SJSA1 (cell line): ENCODE measurements around the gene OR51B2. TPM values are rescaled to one million over a fixed set of nuclear protein-coding genes. Genes with fewer than 3 reads are reported as not detected.

Experiments
- DNase-seq, 2 experiments: peaks; one replicate each; pipeline ENCODE4 v3.0.0-alpha.2; 2015 to 2020; ENCODE audit warnings: low spot score in 2 of 2, low read depth in 1 of 2
- H3K27ac ChIP-seq: fragments of 250-450 bp; sonication (Bioruptor Pico); 2 replicates; pipeline ENCODE4 v1.5.1; 2020; ENCODE audit warnings: mild to moderate bottlenecking, moderate library complexity
- H3K27me3 ChIP-seq: fragments of 250-450 bp; sonication (Bioruptor Pico); replicated peaks from 2 replicates; pipeline ENCODE4 v1.5.1; 2020; ENCODE audit warnings: mild to moderate bottlenecking, moderate library complexity
- H3K36me3 ChIP-seq: fragments of 250-450 bp; sonication (Bioruptor Pico); 2 replicates; pipeline ENCODE4 v1.5.1; 2020; ENCODE audit warnings: mild to moderate bottlenecking
- H3K4me1 ChIP-seq: fragments of 250-450 bp; sonication (Bioruptor Pico); replicated peaks from 2 replicates; pipeline ENCODE4 v1.6.1; 2021; ENCODE audit warnings: mild to moderate bottlenecking
- H3K4me3 ChIP-seq: fragments of 250-450 bp; sonication (Bioruptor Pico); 2 replicates; pipeline ENCODE4 v1.5.1; 2020; ENCODE audit warnings: mild to moderate bottlenecking
- H3K9me3 ChIP-seq: fragments of 250-450 bp; sonication (Bioruptor Pico); replicated peaks from 2 replicates; pipeline ENCODE4 v1.5.1; 2020; ENCODE audit warnings: mild to moderate bottlenecking
- total RNA-seq: library from RNA; depleted of rRNA; stranded (reverse); fragments of >200 nt; shearing (Covaris generic); gene quantifications from 2 replicates; pipeline ENCODE4 v1.2.3, GENCODE V29; 2014; rRNA removed

OR51B2 gene
- total RNA-seq, 1 experiment from 2014 or later: not detected

GRCh38 chr11:5283882-5284281 is 40.2 kb downstream of the OR51B2 start:
- H3K27me3 ChIP-seq: no peaks in the 10 kb centered on the region
- H3K27ac ChIP-seq: no peak overlapping the region
- no peak overlapping the region for H3K4me3 ChIP-seq
- H3K4me1 ChIP-seq: peaks cover 22% of the 10 kb centered on the region
- no peaks in the 10 kb centered on the region for H3K9me3 ChIP-seq
- no peaks in the 10 kb centered on the region for H3K36me3 ChIP-seq
- DNase-seq: no peak

GRCh38 chr11:5283086-5283485 is 41.0 kb downstream of the OR51B2 start:
- Histone ChIP-seq H3K27ac (no peak overlapping the region), H3K36me3 (no peaks in the 10 kb centered on the region), H3K4me3 (no peak overlapping the region), H3K9me3 (no peaks in the 10 kb centered on the region), H3K27me3 (no peaks in the 10 kb centered on the region), H3K4me1 (peaks cover 15% of the 10 kb centered on the region)
- DNase-seq: no peak

- H3K36me3 ChIP-seq: no peaks in the 10 kb centered on the region
- H3K4me1 ChIP-seq: peaks cover 15% of the 10 kb centered on the region
- H3K27me3 ChIP-seq: no peaks in the 10 kb centered on the region
- H3K27ac ChIP-seq: no peak overlapping the region
- no peaks in the 10 kb centered on the region for H3K9me3 ChIP-seq
- H3K4me3 ChIP-seq: no peak overlapping the region
- no peak for DNase-seq
Measured at GRCh38 chr11:5282628-5283027, 41.5 kb downstream of the OR51B2 start.

- no peaks in the 10 kb centered on the region for H3K36me3 ChIP-seq
- no peak for DNase-seq
- H3K9me3 ChIP-seq: no peaks in the 10 kb centered on the region
- peaks cover 15% of the 10 kb centered on the region for H3K4me1 ChIP-seq
- H3K4me3 ChIP-seq: no peak overlapping the region
- no peaks in the 10 kb centered on the region for H3K27me3 ChIP-seq
- H3K27ac ChIP-seq: no peak overlapping the region
Measured at GRCh38 chr11:5281596-5281995, 42.5 kb downstream of the OR51B2 start.

GRCh38 chr11:5280582-5281102 is 43.5 kb downstream of the OR51B2 start:
- no peaks in the 10 kb centered on the region for H3K9me3 ChIP-seq
- peak; percentile 93 to 97 for DNase-seq
- H3K27ac ChIP-seq: no peak overlapping the region

GRCh38 chr11:5279471-5280090 is 44.5 kb downstream of the OR51B2 start:
- Histone ChIP-seq H3K27ac (no peak overlapping the region), H3K27me3 (no peaks in the 10 kb centered on the region), H3K4me1 (peaks cover 15% of the 10 kb centered on the region), H3K4me3 (no peak overlapping the region), H3K9me3 (no peaks in the 10 kb centered on the region), H3K36me3 (no peaks in the 10 kb centered on the region)
- no peak for DNase-seq

More at GRCh38 chr11:5280582-5281102, 43.5 kb downstream of the OR51B2 start:
- Histone ChIP-seq H3K4me1 (peaks cover 15% of the 10 kb centered on the region), H3K27me3 (no peaks in the 10 kb centered on the region), H3K4me3 (no peak overlapping the region), H3K36me3 (no peaks in the 10 kb centered on the region)

GRCh38 chr11:5277807-5278382 is 46.2 kb downstream of the OR51B2 start:
- H3K4me3 ChIP-seq: no peak overlapping the region
- peaks cover 20% of the 10 kb centered on the region for H3K4me1 ChIP-seq
- no peaks in the 10 kb centered on the region for H3K36me3 ChIP-seq
- DNase-seq: no peak
- 0 out of 2 replicates have a peak, but pooled peaks cover 3% of the 10 kb centered on the region for H3K9me3 ChIP-seq
- no peaks in the 10 kb centered on the region for H3K27me3 ChIP-seq
- no peak overlapping the region for H3K27ac ChIP-seq

GRCh38 chr11:5276697-5277096 is 47.4 kb downstream of the OR51B2 start:
- peaks cover 20% of the 10 kb centered on the region for H3K4me1 ChIP-seq
- DNase-seq: no peak
- H3K27ac ChIP-seq: no peak overlapping the region
- H3K9me3 ChIP-seq: 0 out of 2 replicates have a peak, but pooled peaks cover 4% of the 10 kb centered on the region
- H3K4me3 ChIP-seq: no peak overlapping the region
- no peaks in the 10 kb centered on the region for H3K27me3 ChIP-seq
- H3K36me3 ChIP-seq: no peaks in the 10 kb centered on the region

GRCh38 chr11:5275369-5276110 is 48.6 kb downstream of the OR51B2 start:
- Histone ChIP-seq H3K4me3 (no peak overlapping the region), H3K9me3 (0 out of 2 replicates have a peak, but pooled peaks cover 4% of the 10 kb centered on the region), H3K27ac (no peak overlapping the region), H3K4me1 (peaks cover 15% of the 10 kb centered on the region), H3K27me3 (no peaks in the 10 kb centered on the region), H3K36me3 (no peaks in the 10 kb centered on the region)
- no peak for DNase-seq

GRCh38 chr11:5274395-5274794 is 49.7 kb downstream of the OR51B2 start:
- Histone ChIP-seq H3K4me1 (peaks cover 7% of the 10 kb centered on the region), H3K27me3 (no peaks in the 10 kb centered on the region), H3K36me3 (no peaks in the 10 kb centered on the region), H3K9me3 (0 out of 2 replicates have a peak, but pooled peaks cover 4% of the 10 kb centered on the region), H3K4me3 (no peak overlapping the region), H3K27ac (0 out of 2 replicates have a peak overlapping the region, but pooled peaks have one; percentile 3)
- DNase-seq: no peak

Other genes with a start within 250 kb of the OR51B2 start
- not detected in 2 replicates for gene OR52A5, start 185.9 kb downstream of the OR51B2 start, total RNA-seq
- gene OR52A1, start 169.5 kb downstream of the OR51B2 start, total RNA-seq: under 0.01 TPM in 1 of 2 replicates, not detected in the other
- not detected in 2 replicates for gene OR51V1, start 123.6 kb downstream of the OR51B2 start, total RNA-seq
- not detected in 2 replicates for gene HBB, start 97.2 kb downstream of the OR51B2 start, total RNA-seq
- gene HBD, start 89.8 kb downstream of the OR51B2 start, total RNA-seq: not detected in 2 replicates
- not detected in 2 replicates for gene HBG1, start 74.4 kb downstream of the OR51B2 start, total RNA-seq
- gene HBG2, start 69.5 kb downstream of the OR51B2 start, total RNA-seq: not detected in 2 replicates
- gene HBE1, start 54.4 kb downstream of the OR51B2 start, total RNA-seq: not detected in 2 replicates
- gene OR51B4, start 22.4 kb downstream of the OR51B2 start, total RNA-seq: not detected in 2 replicates
- gene OR51B5, start 19.2 kb upstream of the OR51B2 start, total RNA-seq: 0.39 TPM in 1 of 2 replicates, not detected in the other
- gene OR51B6, start 27.2 kb upstream of the OR51B2 start, total RNA-seq: not detected in 2 replicates
- gene OR51M1, start 59.5 kb upstream of the OR51B2 start, total RNA-seq: not detected in 2 replicates
- not detected in 2 replicates for gene OR51Q1, start 97.8 kb upstream of the OR51B2 start, total RNA-seq
- not detected in 2 replicates for gene OR51I1, start 117.2 kb upstream of the OR51B2 start, total RNA-seq
- not detected in 2 replicates for gene OR51I2, start 125.0 kb upstream of the OR51B2 start, total RNA-seq
- not detected in 2 replicates for gene OR52D1, start 164.4 kb upstream of the OR51B2 start, total RNA-seq
- not detected in 2 replicates for gene UBQLN3, start 185.7 kb upstream of the OR51B2 start, total RNA-seq
- gene UBQLNL, start 192.4 kb upstream of the OR51B2 start, total RNA-seq: 0.05 TPM in 1 of 2 replicates, not detected in the other
- gene OR52H1, start 224.2 kb upstream of the OR51B2 start, total RNA-seq: not detected in 2 replicates